ENCODE measurements around the gene USF3. TPM values are rescaled to one million over a fixed set of nuclear protein-coding genes. Genes with fewer than 3 reads are reported as not detected.

Gene USF3
- total and polyA plus RNA-seq, 2 of the 13 experiments (the other 11 are each of a cell fraction or from before 2014, with no cell fraction given), result 6.3 to 15.2 TPM

- TF ChIP-seq, protein P1, sequence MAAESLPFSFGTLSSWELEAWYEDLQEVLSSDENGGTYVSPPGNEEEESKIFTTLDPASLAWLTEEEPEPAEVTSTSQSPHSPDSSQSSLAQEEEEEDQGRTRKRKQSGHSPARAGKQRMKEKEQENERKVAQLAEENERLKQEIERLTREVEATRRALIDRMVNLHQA (CRISPR knock-in tag; IDR thresholded peaks at IDR 0.05), result no peak
Measured at GRCh38 chr3:113717818-113718217, 21.4 kb upstream of the USF3 start (continued).

GRCh38 chr3:113717308-113717707, 20.9 kb upstream of the USF3 start:
- in situ Hi-C loops (cut with HindIII; ENCODE audit: extremely low pct_ligation_motif_present, low pct_unique_long_range_greater_than_20kb) (no loop called here), intact Hi-C loops (cut with micrococcal nuclease; ENCODE audit: unreplicated experiment) (no loop called here)
- TF ChIP-seq, protein P2, sequence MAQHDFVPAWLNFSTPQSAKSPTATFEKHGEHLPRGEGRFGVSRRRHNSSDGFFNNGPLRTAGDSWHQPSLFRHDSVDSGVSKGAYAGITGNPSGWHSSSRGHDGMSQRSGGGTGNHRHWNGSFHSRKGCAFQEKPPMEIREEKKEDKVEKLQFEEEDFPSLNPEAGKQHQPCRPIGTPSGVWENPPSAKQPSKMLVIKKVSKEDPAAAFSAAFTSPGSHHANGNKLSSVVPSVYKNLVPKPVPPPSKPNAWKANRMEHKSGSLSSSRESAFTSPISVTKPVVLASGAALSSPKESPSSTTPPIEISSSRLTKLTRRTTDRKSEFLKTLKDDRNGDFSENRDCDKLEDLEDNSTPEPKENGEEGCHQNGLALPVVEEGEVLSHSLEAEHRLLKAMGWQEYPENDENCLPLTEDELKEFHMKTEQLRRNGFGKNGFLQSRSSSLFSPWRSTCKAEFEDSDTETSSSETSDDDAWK (CRISPR knock-in tag; IDR thresholded peaks at IDR 0.05), result no peak
- TF ChIP-seq AGO2 (optimal IDR thresholded peaks at IDR 0.05; ENCODE audit: low read depth, low read length) (peak; percentile 22), FOXC1 (CRISPR knock-in tag; IDR thresholded peaks at IDR 0.05; ENCODE audit: borderline replicate concordance) (no peak), ZKSCAN1 (IDR thresholded peaks at IDR 0.05; ENCODE audit: low read length) (no peak)
- Histone ChIP-seq H3K4me2 (ENCODE audit: low read depth, low read length) (no peak overlapping the region), H3K27ac (ENCODE audit: extremely low read length, insufficient read depth, low read length) (no peak overlapping the region), H3K9me3 (ENCODE audit: low read length) (no peaks in the 10 kb centered on the region), H3K79me2 (ENCODE audit: insufficient read depth, low read length) (no peaks in the 10 kb centered on the region), H3K36me3 (replicated peaks in 1 of 2; ENCODE audit: control insufficient read depth in 1 of 2, insufficient read depth in 2 of 2, low read length in 2 of 2) (peaks cover 4 to 23% of the 10 kb centered on the region in 2 experiments), H3K9ac (ENCODE audit: insufficient read depth, low read depth, low read length) (no peak overlapping the region), H4K20me1 (ENCODE audit: insufficient read depth, low read length) (no peaks in the 10 kb centered on the region), H3K4me1 (ENCODE audit: insufficient read depth, low read length) (peaks cover 13% of the 10 kb centered on the region), H2AFZ (ENCODE audit: low read length) (no peak overlapping the region), H3K4me3 (replicated peaks in 1 of 3; ENCODE audit: insufficient read depth in 1 of 3, low read depth in 2 of 3, low read length in 3 of 3) (no peak overlapping the region), H3K27me3 (ENCODE audit: control insufficient read depth in 1 of 2, insufficient read depth in 2 of 2, low read length in 2 of 2) (no peaks in the 10 kb centered on the region)
- 100% methylated on average over 3 of the region's 3 CpGs for WGBS (ENCODE audit: low lambda C conversion rate)
- ChIA-PET POLR2A (no interaction called here), CTCF (ENCODE audit: low intra/inter-chr PET ratio, low total read pairs) (no interaction called here)
- BruUV-seq (replicated peaks), result no TSS peak
- ATAC-seq (no peak; the same call in 2 of the 3 replicates), FAIRE-seq (no peak), DNase-seq (ENCODE audit: low spot score) (no peak)

DNA sequence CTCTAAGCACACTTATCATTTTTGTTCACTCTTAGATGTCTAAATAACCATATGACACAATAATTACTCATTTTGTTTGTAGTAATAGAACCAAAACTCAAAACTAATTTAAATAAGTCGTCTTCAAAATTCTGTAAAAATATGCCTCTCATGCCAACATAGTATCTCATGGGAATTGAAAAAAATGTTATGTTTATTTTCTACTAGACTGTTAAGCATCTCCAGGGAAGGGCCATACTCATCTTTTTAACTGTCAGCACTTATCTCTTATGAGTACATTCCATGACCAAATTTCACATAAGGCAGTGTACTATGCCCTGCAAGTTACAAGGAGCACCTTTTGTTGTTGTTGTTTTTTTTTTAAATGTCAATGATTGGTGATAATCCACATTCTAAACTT, 18.3 kb upstream of the USF3 start:
- TF ChIP-seq JDP2 (CRISPR knock-in tag; IDR thresholded peaks at IDR 0.05; ENCODE audit: borderline replicate concordance) (no peak), MAFK (conservative IDR thresholded peaks at IDR 0.05 in 1 of 2, IDR thresholded peaks at IDR 0.05 in 1 of 2; ENCODE audit: low read length in 2 of 2) (0 out of 4 replicates have a peak, but pooled peaks of 1 of the 2 experiments have one; percentile 5)
- Histone ChIP-seq H3K4me2 (ENCODE audit: low read depth, low read length) (no peak overlapping the region), H3K79me2 (ENCODE audit: insufficient read depth, low read length) (no peaks in the 10 kb centered on the region), H2AFZ (ENCODE audit: low read length) (no peak overlapping the region), H3K9ac (ENCODE audit: insufficient read depth, low read depth, low read length) (no peak overlapping the region), H3K4me3 (replicated peaks in 1 of 3; ENCODE audit: insufficient read depth in 1 of 3, low read depth in 2 of 3, low read length in 3 of 3) (no peak overlapping the region), H3K27ac (ENCODE audit: extremely low read length, insufficient read depth, low read length) (no peak overlapping the region), H3K9me3 (ENCODE audit: low read length) (no peaks in the 10 kb centered on the region), H3K27me3 (ENCODE audit: control insufficient read depth in 1 of 2, insufficient read depth in 2 of 2, low read length in 2 of 2) (no peaks in the 10 kb centered on the region), H3K36me3 (replicated peaks in 1 of 2; ENCODE audit: control insufficient read depth in 1 of 2, insufficient read depth in 2 of 2, low read length in 2 of 2) (no peaks in the 10 kb centered on the region; a peak in 2 of 5 replicates), H3K4me1 (ENCODE audit: insufficient read depth, low read length) (peaks cover 13% of the 10 kb centered on the region), H4K20me1 (ENCODE audit: insufficient read depth, low read length) (no peaks in the 10 kb centered on the region)
- DNase-seq (ENCODE audit: low spot score), result no peak
- CTCF ChIA-PET (ENCODE audit: low intra/inter-chr PET ratio, low total read pairs), result no interaction called here
- no TSS peak for BruUV-seq (replicated peaks)
- WGBS (ENCODE audit: low lambda C conversion rate), result 90% methylated on average over 1 of the region's 1 CpG
- peak; percentile 55 for ATAC-seq
- intact Hi-C loops (cut with micrococcal nuclease; ENCODE audit: unreplicated experiment), result no loop called here
- no peak for FAIRE-seq
- POLR2A ChIA-PET, result no interaction called here
- in situ Hi-C loops (cut with HindIII; ENCODE audit: extremely low pct_ligation_motif_present, low pct_unique_long_range_greater_than_20kb), result no loop called here
